GM23338 (cell line): ENCODE data around the gene NINL. TPM values are rescaled to one million over a fixed set of nuclear protein-coding genes. Genes with fewer than 3 reads are reported as not detected.

Experiments
- ATAC-seq: fragments of 200-7000 bp; cut with Tn5 transposase; 3 replicates; pipeline ENCODE4 v1.9.1; 2020
- DNase-seq: peaks from one replicate; pipeline ENCODE4 v3.0.0-alpha.2; 2015; ENCODE audit warnings: low spot score
- H2AFZ ChIP-seq: fragments of 200-600 bp; sonication (generic); 2 replicates; pipeline ENCODE4 v1.8.0; 2016; ENCODE audit warnings: antibody characterized with exemption, mild to moderate bottlenecking, moderate library complexity
- H3F3A ChIP-seq: fragments of 200-600 bp; sonication (generic); replicated peaks from 2 replicates; pipeline ENCODE4 v1.8.0; 2017; ENCODE audit warnings: antibody characterized with exemption, mixed run types, low read depth
- H3K27ac ChIP-seq: fragments of 200-600 bp; sonication (generic); 2 replicates; pipeline ENCODE4 v1.6.1; 2016; ENCODE audit warnings: low read depth
- H3K27me3 ChIP-seq: fragments of 200-600 bp; sonication (generic); 2 replicates; pipeline ENCODE4 v1.8.0; 2016; ENCODE audit warnings: mild to moderate bottlenecking, mixed run types, moderate library complexity; ENCODE audit not compliant: insufficient read depth
- H3K36me3 ChIP-seq: fragments of 200-600 bp; sonication (generic); 2 replicates; pipeline ENCODE4 v1.8.0; 2016; ENCODE audit warnings: mild to moderate bottlenecking; ENCODE audit not compliant: insufficient read depth
- H3K4me1 ChIP-seq: fragments of 200-600 bp; sonication (generic); 2 replicates; pipeline ENCODE4 v1.8.0; 2016; ENCODE audit warnings: mild to moderate bottlenecking, moderate library complexity; ENCODE audit not compliant: insufficient read depth
- H3K4me2 ChIP-seq: fragments of 200-600 bp; sonication (generic); 2 replicates; pipeline ENCODE4 v1.7.1; 2017; ENCODE audit warnings: mixed run types
- H3K4me3 ChIP-seq: fragments of 200-600 bp; sonication (generic); 2 replicates; pipeline ENCODE4 v1.6.1; 2016; ENCODE audit warnings: mixed run types
- H3K79me2 ChIP-seq: fragments of 200-600 bp; sonication (generic); replicated peaks from 2 replicates; pipeline ENCODE4 v1.8.0; 2017; ENCODE audit warnings: mild to moderate bottlenecking; ENCODE audit not compliant: insufficient read depth
- H3K9me2 ChIP-seq: fragments of 200-600 bp; sonication (generic); 2 replicates; pipeline ENCODE4 v1.8.0; 2017; ENCODE audit not compliant: insufficient read depth
- H4K20me1 ChIP-seq: fragments of 200-600 bp; sonication (generic); replicated peaks from 2 replicates; pipeline ENCODE4 v1.8.0; 2017; ENCODE audit warnings: mild to moderate bottlenecking; ENCODE audit not compliant: insufficient read depth
- H3K27ac Mint-ChIP-seq: 2 replicates; pipeline ENCODE4 v1.8.0; 2020; ENCODE audit warnings: inconsistent platforms, mild to moderate bottlenecking, moderate library complexity, mixed read lengths
- H3K27me3 Mint-ChIP-seq: 3 replicates; pipeline ENCODE4 v1.8.0; 2022; ENCODE audit warnings: low read depth, mild to moderate bottlenecking, moderate library complexity, mixed read lengths, inconsistent platforms; ENCODE audit not compliant: insufficient read depth, poor library complexity
- H3K36me3 Mint-ChIP-seq: 3 replicates; pipeline ENCODE4 v1.8.0; 2021; ENCODE audit warnings: low read depth, mild to moderate bottlenecking, inconsistent platforms, moderate library complexity, mixed read lengths
- H3K4me1 Mint-ChIP-seq: 3 replicates; pipeline ENCODE4 v1.8.0; 2020; ENCODE audit warnings: mild to moderate bottlenecking, inconsistent platforms, mixed read lengths
- H3K4me3 Mint-ChIP-seq: 3 replicates; pipeline ENCODE4 v1.8.0; 2021; ENCODE audit warnings: moderate library complexity, mild to moderate bottlenecking, inconsistent platforms, mixed read lengths
- H3K9me3 Mint-ChIP-seq: 3 replicates; pipeline ENCODE4 v1.8.0; 2020; ENCODE audit warnings: moderate library complexity, mild to moderate bottlenecking, inconsistent platforms, mixed read lengths
- CREB1 ChIP-seq: fragments of 250-450 bp; sonication (Bioruptor Pico); IDR thresholded peaks from 2 replicates; pipeline ENCODE4 v1.5.0; 2020; ENCODE audit warnings: low read depth, mild to moderate bottlenecking, moderate library complexity
- EZH2 ChIP-seq: fragments of 200-600 bp; sonication (generic); IDR thresholded peaks from one replicate; pipeline ENCODE4 v1.8.0; 2017; ENCODE audit warnings: antibody characterized with exemption, mild to moderate bottlenecking, low read depth; ENCODE audit not compliant: unreplicated experiment
- EZH2phosphoT487 ChIP-seq: fragments of 200-600 bp; sonication (generic); IDR thresholded peaks from one replicate; pipeline ENCODE4 v1.8.1; 2018; ENCODE audit warnings: antibody characterized with exemption; ENCODE audit not compliant: unreplicated experiment
- JUNB ChIP-seq: IDR thresholded peaks from one replicate; pipeline ENCODE4 v1.6.1; 2016; ENCODE audit warnings: antibody characterized with exemption; ENCODE audit not compliant: unreplicated experiment
- POLR2AphosphoS5 ChIP-seq: IDR thresholded peaks from 2 replicates; pipeline ENCODE4 v1.6.1; 2016; ENCODE audit warnings: antibody characterized with exemption, low read depth
- STAT1 ChIP-seq: IDR thresholded peaks from one replicate; pipeline ENCODE4 v1.6.1; 2016; ENCODE audit warnings: antibody characterized with exemption; ENCODE audit not compliant: unreplicated experiment
- ZNF114 ChIP-seq: fragments of 250-450 bp; sonication (Bioruptor Pico); IDR thresholded peaks from 2 replicates; pipeline ENCODE4 v1.5.0; 2020; ENCODE audit warnings: mild to moderate bottlenecking, moderate library complexity
- polyA plus RNA-seq: library from polyadenylated mRNA; unstranded; fragments of >200 nt; fragmentation: Nextera tagmentation; extraction: Ambion mirVana; gene quantifications from 2 replicates; pipeline ENCODE4 v1.2.1, GENCODE V29; 2016
- total RNA-seq: library from RNA; depleted of rRNA; stranded (reverse); fragments of >200 nt; shearing (Covaris generic); gene quantifications from 2 replicates; pipeline ENCODE4 v1.2.3, GENCODE V29; 2014
- TF ChIP-seq, protein P1 (sequence below): IDR thresholded peaks from one replicate; pipeline ENCODE4 v1.6.1; 2018; ENCODE audit warnings: antibody characterized with exemption; ENCODE audit not compliant: unreplicated experiment
- TF ChIP-seq, protein P2 (sequence below): fragments of 250-450 bp; sonication (Bioruptor Pico); IDR thresholded peaks from 2 replicates; pipeline ENCODE4 v1.5.0; 2020; ENCODE audit warnings: mild to moderate bottlenecking, moderate library complexity

The NINL gene
- total and polyA plus RNA-seq, 2 experiments from 2014 or later, result 18.0 to 31.2 TPM

DNA sequence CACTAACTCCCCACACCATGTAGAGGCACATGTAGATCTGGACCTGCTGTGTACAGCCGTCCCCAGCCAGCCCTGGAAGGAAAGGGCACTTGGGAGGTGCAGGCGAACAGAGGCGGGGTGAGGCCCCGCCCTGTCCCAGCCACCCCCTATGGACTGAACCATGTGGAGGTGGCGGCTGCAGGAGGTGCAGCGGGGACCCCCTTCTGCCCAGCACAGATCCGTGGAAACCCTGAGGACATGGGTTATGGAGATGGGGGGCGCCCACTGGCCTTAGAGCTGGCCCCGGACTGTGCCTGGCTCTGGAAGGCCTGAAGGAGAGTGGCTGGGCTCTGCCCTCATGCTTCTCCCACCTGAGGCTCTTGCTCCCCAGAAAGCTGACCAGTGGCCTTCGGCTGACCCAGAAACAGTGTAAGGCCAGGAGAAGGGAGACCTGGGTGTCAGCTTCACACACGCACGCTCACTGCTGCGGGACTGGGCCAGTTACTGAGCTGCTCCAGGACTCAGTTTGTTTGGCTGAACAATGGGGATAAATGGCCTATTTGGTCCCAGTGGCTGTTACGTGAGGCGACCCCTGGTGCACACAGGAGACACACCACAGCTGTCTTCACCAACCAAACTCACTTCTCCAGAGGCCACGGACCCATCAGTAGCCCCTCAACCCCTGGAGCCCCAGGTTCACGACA lies 90.7 kb downstream of the NINL start (continued):
- TF ChIP-seq POLR2AphosphoS5 (no peak), EZH2 (no peak), STAT1 (no peak), JUNB (no peak)

GRCh38 chr20:25493748-25494505 lies 91.4 kb downstream of the NINL start:
- ATAC-seq (no peak), DNase-seq (no peak)
- Mint-ChIP-seq H3K9me3 (no peaks in the 10 kb centered on the region), H3K27ac (0 out of 2 replicates have a peak overlapping the region, but pooled peaks have one; percentile 55), H3K4me3 (no peak overlapping the region), H3K4me1 (peaks cover 26% of the 10 kb centered on the region), H3K36me3 (peaks cover 27% of the 10 kb centered on the region), H3K27me3 (peaks cover 8% of the 10 kb centered on the region)
- H4K20me1 ChIP-seq, result no peaks in the 10 kb centered on the region; the same call in 1 of the 2 replicates
- H3K27ac ChIP-seq, result no peak overlapping the region
- peaks cover 11% of the 10 kb centered on the region for H3K4me1 ChIP-seq
- no peaks in the 10 kb centered on the region; the same call in 1 of the 2 replicates for H3K36me3 ChIP-seq
- no peaks in the 10 kb centered on the region; the same call in 1 of the 2 replicates for H3F3A ChIP-seq
- TF ChIP-seq JUNB, result no peak
- TF ChIP-seq, protein P1, sequence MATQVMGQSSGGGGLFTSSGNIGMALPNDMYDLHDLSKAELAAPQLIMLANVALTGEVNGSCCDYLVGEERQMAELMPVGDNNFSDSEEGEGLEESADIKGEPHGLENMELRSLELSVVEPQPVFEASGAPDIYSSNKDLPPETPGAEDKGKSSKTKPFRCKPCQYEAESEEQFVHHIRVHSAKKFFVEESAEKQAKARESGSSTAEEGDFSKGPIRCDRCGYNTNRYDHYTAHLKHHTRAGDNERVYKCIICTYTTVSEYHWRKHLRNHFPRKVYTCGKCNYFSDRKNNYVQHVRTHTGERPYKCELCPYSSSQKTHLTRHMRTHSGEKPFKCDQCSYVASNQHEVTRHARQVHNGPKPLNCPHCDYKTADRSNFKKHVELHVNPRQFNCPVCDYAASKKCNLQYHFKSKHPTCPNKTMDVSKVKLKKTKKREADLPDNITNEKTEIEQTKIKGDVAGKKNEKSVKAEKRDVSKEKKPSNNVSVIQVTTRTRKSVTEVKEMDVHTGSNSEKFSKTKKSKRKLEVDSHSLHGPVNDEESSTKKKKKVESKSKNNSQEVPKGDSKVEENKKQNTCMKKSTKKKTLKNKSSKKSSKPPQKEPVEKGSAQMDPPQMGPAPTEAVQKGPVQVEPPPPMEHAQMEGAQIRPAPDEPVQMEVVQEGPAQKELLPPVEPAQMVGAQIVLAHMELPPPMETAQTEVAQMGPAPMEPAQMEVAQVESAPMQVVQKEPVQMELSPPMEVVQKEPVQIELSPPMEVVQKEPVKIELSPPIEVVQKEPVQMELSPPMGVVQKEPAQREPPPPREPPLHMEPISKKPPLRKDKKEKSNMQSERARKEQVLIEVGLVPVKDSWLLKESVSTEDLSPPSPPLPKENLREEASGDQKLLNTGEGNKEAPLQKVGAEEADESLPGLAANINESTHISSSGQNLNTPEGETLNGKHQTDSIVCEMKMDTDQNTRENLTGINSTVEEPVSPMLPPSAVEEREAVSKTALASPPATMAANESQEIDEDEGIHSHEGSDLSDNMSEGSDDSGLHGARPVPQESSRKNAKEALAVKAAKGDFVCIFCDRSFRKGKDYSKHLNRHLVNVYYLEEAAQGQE, result no peak
- no peak for TF ChIP-seq EZH2phosphoT487
- TF ChIP-seq, protein P2, sequence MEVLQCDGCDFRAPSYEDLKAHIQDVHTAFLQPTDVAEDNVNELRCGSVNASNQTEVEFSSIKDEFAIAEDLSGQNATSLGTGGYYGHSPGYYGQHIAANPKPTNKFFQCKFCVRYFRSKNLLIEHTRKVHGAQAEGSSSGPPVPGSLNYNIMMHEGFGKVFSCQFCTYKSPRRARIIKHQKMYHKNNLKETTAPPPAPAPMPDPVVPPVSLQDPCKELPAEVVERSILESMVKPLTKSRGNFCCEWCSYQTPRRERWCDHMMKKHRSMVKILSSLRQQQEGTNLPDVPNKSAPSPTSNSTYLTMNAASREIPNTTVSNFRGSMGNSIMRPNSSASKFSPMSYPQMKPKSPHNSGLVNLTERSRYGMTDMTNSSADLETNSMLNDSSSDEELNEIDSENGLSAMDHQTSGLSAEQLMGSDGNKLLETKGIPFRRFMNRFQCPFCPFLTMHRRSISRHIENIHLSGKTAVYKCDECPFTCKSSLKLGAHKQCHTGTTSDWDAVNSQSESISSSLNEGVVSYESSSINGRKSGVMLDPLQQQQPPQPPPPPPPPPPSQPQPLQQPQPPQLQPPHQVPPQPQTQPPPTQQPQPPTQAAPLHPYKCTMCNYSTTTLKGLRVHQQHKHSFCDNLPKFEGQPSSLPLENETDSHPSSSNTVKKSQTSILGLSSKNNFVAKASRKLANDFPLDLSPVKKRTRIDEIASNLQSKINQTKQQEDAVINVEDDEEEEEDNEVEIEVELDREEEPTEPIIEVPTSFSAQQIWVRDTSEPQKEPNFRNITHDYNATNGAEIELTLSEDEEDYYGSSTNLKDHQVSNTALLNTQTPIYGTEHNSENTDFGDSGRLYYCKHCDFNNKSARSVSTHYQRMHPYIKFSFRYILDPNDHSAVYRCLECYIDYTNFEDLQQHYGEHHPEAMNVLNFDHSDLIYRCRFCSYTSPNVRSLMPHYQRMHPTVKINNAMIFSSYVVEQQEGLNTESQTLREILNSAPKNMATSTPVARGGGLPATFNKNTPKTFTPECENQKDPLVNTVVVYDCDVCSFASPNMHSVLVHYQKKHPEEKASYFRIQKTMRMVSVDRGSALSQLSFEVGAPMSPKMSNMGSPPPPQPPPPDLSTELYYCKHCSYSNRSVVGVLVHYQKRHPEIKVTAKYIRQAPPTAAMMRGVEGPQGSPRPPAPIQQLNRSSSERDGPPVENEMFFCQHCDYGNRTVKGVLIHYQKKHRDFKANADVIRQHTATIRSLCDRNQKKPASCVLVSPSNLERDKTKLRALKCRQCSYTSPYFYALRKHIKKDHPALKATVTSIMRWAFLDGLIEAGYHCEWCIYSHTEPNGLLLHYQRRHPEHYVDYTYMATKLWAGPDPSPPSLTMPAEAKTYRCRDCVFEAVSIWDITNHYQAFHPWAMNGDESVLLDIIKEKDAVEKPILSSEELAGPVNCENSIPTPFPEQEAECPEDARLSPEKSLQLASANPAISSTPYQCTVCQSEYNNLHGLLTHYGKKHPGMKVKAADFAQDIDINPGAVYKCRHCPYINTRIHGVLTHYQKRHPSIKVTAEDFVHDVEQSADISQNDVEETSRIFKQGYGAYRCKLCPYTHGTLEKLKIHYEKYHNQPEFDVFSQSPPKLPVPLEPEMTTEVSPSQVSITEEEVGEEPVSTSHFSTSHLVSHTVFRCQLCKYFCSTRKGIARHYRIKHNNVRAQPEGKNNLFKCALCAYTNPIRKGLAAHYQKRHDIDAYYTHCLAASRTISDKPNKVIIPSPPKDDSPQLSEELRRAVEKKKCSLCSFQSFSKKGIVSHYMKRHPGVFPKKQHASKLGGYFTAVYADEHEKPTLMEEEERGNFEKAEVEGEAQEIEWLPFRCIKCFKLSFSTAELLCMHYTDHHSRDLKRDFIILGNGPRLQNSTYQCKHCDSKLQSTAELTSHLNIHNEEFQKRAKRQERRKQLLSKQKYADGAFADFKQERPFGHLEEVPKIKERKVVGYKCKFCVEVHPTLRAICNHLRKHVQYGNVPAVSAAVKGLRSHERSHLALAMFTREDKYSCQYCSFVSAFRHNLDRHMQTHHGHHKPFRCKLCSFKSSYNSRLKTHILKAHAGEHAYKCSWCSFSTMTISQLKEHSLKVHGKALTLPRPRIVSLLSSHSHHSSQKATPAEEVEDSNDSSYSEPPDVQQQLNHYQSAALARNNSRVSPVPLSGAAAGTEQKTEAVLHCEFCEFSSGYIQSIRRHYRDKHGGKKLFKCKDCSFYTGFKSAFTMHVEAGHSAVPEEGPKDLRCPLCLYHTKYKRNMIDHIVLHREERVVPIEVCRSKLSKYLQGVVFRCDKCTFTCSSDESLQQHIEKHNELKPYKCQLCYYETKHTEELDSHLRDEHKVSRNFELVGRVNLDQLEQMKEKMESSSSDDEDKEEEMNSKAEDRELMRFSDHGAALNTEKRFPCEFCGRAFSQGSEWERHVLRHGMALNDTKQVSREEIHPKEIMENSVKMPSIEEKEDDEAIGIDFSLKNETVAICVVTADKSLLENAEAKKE (CRISPR knock-in tag), result no peak
- no peak for TF ChIP-seq ZNF114 (CRISPR knock-in tag)
- TF ChIP-seq EZH2, result no peak
- TF ChIP-seq CREB1 (CRISPR knock-in tag), result no peak
- H3K4me2 ChIP-seq, result no peak overlapping the region
- H3K79me2 ChIP-seq, result no peaks in the 10 kb centered on the region
- H3K4me3 ChIP-seq, result no peak overlapping the region
- no peaks in the 10 kb centered on the region for H3K9me2 ChIP-seq
- H2AFZ ChIP-seq, result no peak overlapping the region
- no peaks in the 10 kb centered on the region for H3K27me3 ChIP-seq
